HG02610 (cell line): ENCODE measurements around the gene ITPK1.

Experiments
- ATAC-seq: cut with Tn5 transposase; IDR thresholded peaks from one replicate; pipeline ENCODE4 v1.9.1; 2021; ENCODE audit warnings: mild to moderate bottlenecking, moderate library complexity; ENCODE audit not compliant: unreplicated experiment

The ITPK1 gene

GRCh38 chr14:93045965-93046704, 69.6 kb downstream of the ITPK1 start:
- ATAC-seq, result no peak

- ATAC-seq, result no peak
Observed at GRCh38 chr14:93045211-93045674, 70.5 kb downstream of the ITPK1 start.

- ATAC-seq, result peak; percentile 29
Observed at GRCh38 chr14:93044556-93044955, 71.2 kb downstream of the ITPK1 start.

GRCh38 chr14:93044121-93044520, 71.6 kb downstream of the ITPK1 start:
- no peak for ATAC-seq

- no peak for ATAC-seq
Observed at GRCh38 chr14:93042968-93043940, 72.5 kb downstream of the ITPK1 start.

GRCh38 chr14:93041830-93042229, 73.9 kb downstream of the ITPK1 start:
- no peak for ATAC-seq

GRCh38 chr14:93040982-93041381, 74.7 kb downstream of the ITPK1 start:
- no peak for ATAC-seq

- ATAC-seq, result no peak
Observed at GRCh38 chr14:93040443-93040842, 75.3 kb downstream of the ITPK1 start.

GRCh38 chr14:93039649-93040315, 75.9 kb downstream of the ITPK1 start:
- no peak for ATAC-seq

- ATAC-seq, result no peak
Observed at GRCh38 chr14:93037351-93037750, 78.4 kb downstream of the ITPK1 start.

GRCh38 chr14:93036652-93037345, 78.9 kb downstream of the ITPK1 start:
- no peak for ATAC-seq

GRCh38 chr14:93035917-93036651, 79.6 kb downstream of the ITPK1 start:
- no peak for ATAC-seq

GRCh38 chr14:93035585-93035916, 80.2 kb downstream of the ITPK1 start:
- ATAC-seq, result no peak

- ATAC-seq, result no peak
Observed at GRCh38 chr14:93034671-93034994, 81.1 kb downstream of the ITPK1 start.

GRCh38 chr14:93033983-93034670, 81.6 kb downstream of the ITPK1 start:
- ATAC-seq, result peak; percentile 62

GRCh38 chr14:93033084-93033982, 82.4 kb downstream of the ITPK1 start:
- ATAC-seq, result no peak

- ATAC-seq, result no peak
Observed at GRCh38 chr14:93032421-93032936, 83.2 kb downstream of the ITPK1 start.

GRCh38 chr14:93031505-93032315, 84.0 kb downstream of the ITPK1 start:
- ATAC-seq, result no peak
